Measurements from ENCODE around the gene ZNF746.

Gene ZNF746

DNA sequence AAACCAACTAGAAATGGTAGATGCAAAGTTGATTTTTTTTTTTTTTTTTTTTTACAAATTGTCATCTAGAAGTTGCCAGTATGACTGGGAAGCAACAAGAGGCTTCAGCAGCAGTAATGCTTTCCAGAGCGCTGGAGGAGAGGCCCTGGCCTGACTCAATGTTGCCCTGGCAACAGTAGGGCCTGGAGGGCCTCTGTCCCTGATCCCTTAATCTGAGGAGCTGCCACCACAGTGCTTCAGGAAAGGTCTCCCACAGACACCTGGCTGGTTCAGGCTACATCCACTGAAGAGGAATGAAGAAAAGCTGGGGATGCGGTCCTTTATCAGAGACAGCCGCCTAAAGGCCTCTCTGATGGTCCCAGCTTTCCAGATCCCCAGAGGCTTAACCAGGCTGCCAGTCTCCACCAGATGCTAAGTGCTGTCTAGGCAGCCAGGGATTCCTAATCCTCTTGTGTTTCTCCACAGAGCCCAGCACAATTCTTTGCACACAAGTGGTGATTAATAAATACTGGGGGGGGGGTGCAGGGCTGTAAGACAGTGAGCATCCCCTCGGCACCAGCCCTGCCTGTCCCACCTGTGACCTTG is 70.4 kb downstream of the ZNF746 start:
- no peak for DNase-seq (ENCODE audit: low read depth)

DNA sequence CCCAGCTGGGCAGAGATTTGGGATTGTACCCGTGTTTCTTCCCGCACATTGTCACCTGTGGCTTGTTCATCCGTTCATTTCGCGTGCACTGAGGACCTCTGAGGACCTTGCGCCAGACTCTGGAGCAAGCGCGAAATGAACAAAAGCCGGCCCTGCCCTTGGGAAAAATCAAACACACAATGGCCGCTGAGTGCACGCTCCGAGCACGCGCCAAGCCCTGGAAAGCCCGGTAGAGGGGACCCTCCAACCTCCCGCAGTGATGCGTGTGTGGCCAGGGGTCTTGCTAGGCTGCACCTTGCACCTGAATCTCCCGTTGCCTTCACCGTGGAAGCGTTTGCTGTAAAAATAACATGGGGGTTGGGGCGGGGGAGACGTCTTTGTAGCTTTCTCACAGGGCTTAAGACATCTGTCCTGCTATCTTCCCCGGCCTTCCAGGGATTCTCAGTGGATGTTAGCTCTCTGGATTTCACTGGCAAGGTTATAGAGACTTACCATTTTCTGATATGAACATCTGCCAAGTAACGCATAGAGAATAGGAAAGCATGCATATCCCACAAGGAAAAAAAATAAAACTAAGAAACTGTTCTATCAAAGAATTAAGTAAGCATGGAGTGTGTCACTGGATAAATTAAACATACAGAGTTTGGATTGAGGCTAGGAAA is 74.0 kb downstream of the ZNF746 start:
- no peak for DNase-seq (ENCODE audit: low read depth)

DNA sequence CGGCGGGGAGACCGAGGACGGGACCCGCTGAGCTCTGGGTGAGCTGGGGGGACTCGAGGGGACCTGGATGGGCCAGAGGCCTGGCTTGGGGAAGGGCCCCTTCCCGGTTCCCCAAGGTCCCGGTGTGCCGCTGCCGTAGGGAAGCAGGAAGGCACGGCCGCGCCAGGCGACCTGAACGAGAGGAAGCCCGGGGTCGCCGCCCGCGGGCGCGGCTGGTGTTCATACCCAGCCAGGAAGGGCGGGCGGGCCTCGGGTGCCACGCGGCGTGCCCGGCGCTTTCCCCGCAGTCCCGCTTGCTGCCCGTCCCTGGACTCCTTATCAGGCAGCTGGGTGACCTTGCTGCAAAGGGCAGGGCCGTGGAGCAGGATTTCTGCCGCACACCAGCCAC is 74.7 kb downstream of the ZNF746 start:
- DNase-seq (ENCODE audit: low read depth): no peak

All from stimulated activated CD8-positive, alpha-beta memory T cell treated with anti-CD3 and anti-CD28 coated beads, Interleukin-12 subunit alpha, Interleukin-12 subunit beta, amount 100 ng/mL, for 4 hours (primary cell).